HepG2 (cell line): ENCODE results near the gene TMEM223. TPM values are rescaled to one million over a fixed set of nuclear protein-coding genes. Genes with fewer than 3 reads are reported as not detected.

Experiments used
- AHR ChIP-seq: IDR thresholded peaks from 2 replicates; pipeline ENCODE4 v1.6.1; 2018; ENCODE audit warnings: missing genetic modification reagents, missing compliant biosample characterization
- ATF2 ChIP-seq: sonication (generic); formaldehyde crosslinking; IDR thresholded peaks from 2 replicates; pipeline ENCODE4 v1.4.0; 2020; ENCODE audit warnings: missing genetic modification reagents
- CBX2 ChIP-seq, 2 experiments: fragments of 200-600 bp in 1 of 2; sonication (generic); formaldehyde crosslinking in 1 of 2; IDR thresholded peaks; 2 replicates each; pipeline versions ENCODE4 v1.7.0 to v1.8.1; 2018 to 2022; ENCODE audit warnings: low read depth in 2 of 2, low read length in 1 of 2, mild to moderate bottlenecking in 1 of 2, missing genetic modification reagents in 1 of 2
- FOXC1 ChIP-seq: sonication (generic); formaldehyde crosslinking; IDR thresholded peaks from 2 replicates; pipeline ENCODE4 v1.8.0; 2022; ENCODE audit warnings: mild to moderate bottlenecking, missing genetic modification reagents, borderline replicate concordance
- GLI4 ChIP-seq: sonication (generic); formaldehyde crosslinking; IDR thresholded peaks from 2 replicates; pipeline ENCODE4 v1.5.1; 2020; ENCODE audit warnings: missing genetic modification reagents, mild to moderate bottlenecking, moderate library complexity, borderline replicate concordance
- HMGA1 ChIP-seq: sonication (generic); formaldehyde crosslinking; conservative IDR thresholded peaks from 2 replicates; pipeline ENCODE4 v1.4.0; 2020; ENCODE audit warnings: missing genetic modification reagents
- LBX2 ChIP-seq: sonication (generic); formaldehyde crosslinking; IDR thresholded peaks from 2 replicates; pipeline ENCODE4 v1.5.0; 2020; ENCODE audit warnings: missing genetic modification reagents, mild to moderate bottlenecking, borderline replicate concordance
- MAFF ChIP-seq: IDR thresholded peaks from 2 replicates; pipeline ENCODE4 v1.6.1; 2011; ENCODE audit warnings: low read depth, low read length, improper control_type of control experiment
- MED1 ChIP-seq: sonication (generic); formaldehyde crosslinking; IDR thresholded peaks from 2 replicates; pipeline ENCODE4 v1.4.0; 2020; ENCODE audit warnings: missing genetic modification reagents
- MED13 ChIP-seq: sonication (generic); formaldehyde crosslinking; IDR thresholded peaks from 2 replicates; pipeline ENCODE4 v1.5.0; 2020; ENCODE audit warnings: missing genetic modification reagents
- NR2F2 ChIP-seq: IDR thresholded peaks from 2 replicates; pipeline ENCODE4 v1.6.1; 2012; ENCODE audit warnings: low read depth, inconsistent platforms, borderline replicate concordance
- NRL ChIP-seq: sonication (generic); formaldehyde crosslinking; IDR thresholded peaks from 2 replicates; pipeline ENCODE4 v1.5.0; 2020; ENCODE audit warnings: missing genetic modification reagents, mild to moderate bottlenecking, moderate library complexity, borderline replicate concordance
- RAD21 ChIP-seq: fragments of 450-650 bp; formaldehyde crosslinking; IDR thresholded peaks from 2 replicates; pipeline ENCODE4 v1.5.0; 2020; ENCODE audit warnings: mild to moderate bottlenecking
- RFXAP ChIP-seq: sonication (generic); formaldehyde crosslinking; IDR thresholded peaks from 2 replicates; pipeline ENCODE4 v1.4.0; 2020; ENCODE audit warnings: missing genetic modification reagents, borderline replicate concordance
- TAF15 ChIP-seq: fragments of 200-400 bp; formaldehyde crosslinking; IDR thresholded peaks from one replicate; pipeline ENCODE4 v1.6.1; 2018; ENCODE audit warnings: mild to moderate bottlenecking, low read depth, low read length; ENCODE audit not compliant: poor library complexity, severe bottlenecking
- TCF7 ChIP-seq: sonication (generic); IDR thresholded peaks from 2 replicates; pipeline ENCODE4 v1.6.1; 2016; ENCODE audit warnings: antibody characterized with exemption, low read depth
- YEATS4 ChIP-seq: sonication (generic); formaldehyde crosslinking; IDR thresholded peaks from 2 replicates; pipeline ENCODE4 v1.4.0; 2020; ENCODE audit warnings: missing genetic modification reagents, borderline replicate concordance
- ZBTB3 ChIP-seq: sonication (generic); formaldehyde crosslinking; IDR thresholded peaks from 2 replicates; pipeline ENCODE4 v1.4.0; 2020; ENCODE audit warnings: low read depth, mild to moderate bottlenecking, moderate library complexity, missing genetic modification reagents, borderline replicate concordance
- ZKSCAN8 ChIP-seq: IDR thresholded peaks from 2 replicates; pipeline ENCODE4 v1.6.1; 2016; ENCODE audit warnings: borderline replicate concordance, missing genetic modification reagents, missing compliant biosample characterization
- ZNF232 ChIP-seq: sonication (generic); formaldehyde crosslinking; IDR thresholded peaks from 2 replicates; pipeline ENCODE4 v1.4.0; 2020; ENCODE audit warnings: missing genetic modification reagents, borderline replicate concordance
- ZNF234 ChIP-seq: sonication (generic); formaldehyde crosslinking; conservative IDR thresholded peaks from 2 replicates; pipeline ENCODE4 v1.5.1; 2020; ENCODE audit warnings: mild to moderate bottlenecking, missing genetic modification reagents
- ZNF709 ChIP-seq: sonication (generic); formaldehyde crosslinking; IDR thresholded peaks from 2 replicates; pipeline ENCODE4 v1.5.0; 2020; ENCODE audit warnings: mild to moderate bottlenecking, missing genetic modification reagents
- ZNF713 ChIP-seq: sonication (generic); formaldehyde crosslinking; IDR thresholded peaks from 2 replicates; pipeline ENCODE4 v1.4.0; 2020; ENCODE audit warnings: mild to moderate bottlenecking, missing genetic modification reagents
- ZNF83 ChIP-seq: sonication (generic); formaldehyde crosslinking; IDR thresholded peaks from 2 replicates; pipeline ENCODE4 v1.4.0; 2020; ENCODE audit warnings: missing genetic modification reagents, mild to moderate bottlenecking, borderline replicate concordance
- polyA plus RNA-seq, 8 experiments: library from polyadenylated mRNA; depleted of rRNA in 3 of 8; stranded (reverse) in 7 of 8; unstranded in 1 of 8; fragments of >200 nt; fragmentation: Illumina TruSeq in 4 of 8; extraction: Trizol in 4 of 8; gene quantifications; 2 replicates each; pipeline versions ENCODE4 v1.2.1 to v1.2.3, GENCODE V29; 2011 to 2016; ENCODE audit warnings: low read depth in 4 of 8, missing spikeins in 1 of 8, mixed read lengths in 1 of 8; ENCODE audit not compliant: insufficient read depth in 1 of 8
- total RNA-seq, 5 experiments: library from RNA; depleted of rRNA; stranded (reverse); fragments of >200 nt; fragmentation: Illumina TruSeq; extraction: Trizol; gene quantifications; 2 replicates each; pipeline ENCODE4 v1.2.3, GENCODE V29; 2016; ENCODE audit warnings: low read depth in 1 of 5
- TF ChIP-seq, protein P1 (sequence below): IDR thresholded peaks from 2 replicates; pipeline ENCODE4 v1.6.1; 2012; ENCODE audit warnings: low read length, improper control_type of control experiment

Gene TMEM223
- total and polyA plus RNA-seq, 2 of the 13 experiments (the other 11 are each of a cell fraction or from before 2014, with no cell fraction given) = 19.5 to 24.9 TPM

- TF ChIP-seq NRL (CRISPR knock-in tag) = no peak
- TF ChIP-seq LBX2 (CRISPR knock-in tag) = peak; percentile 48; the same call in 1 of the 2 replicates
- no peak for TF ChIP-seq MAFF
- peak; percentile 58; the same call in 1 of the 2 replicates for TF ChIP-seq YEATS4
- no peak for TF ChIP-seq ZNF709 (CRISPR knock-in tag)
- 0 out of 2 replicates have a peak, but pooled peaks have one; percentile 12 for TF ChIP-seq GLI4 (CRISPR knock-in tag)
- no peak for TF ChIP-seq ZNF83 (CRISPR knock-in tag)
- TF ChIP-seq TAF15 = no peak
- no peak for TF ChIP-seq ZBTB3 (CRISPR knock-in tag)
- TF ChIP-seq HMGA1 (CRISPR knock-in tag) = no peak
- no peak for TF ChIP-seq CBX2 (IDR thresholded peaks at IDR 0.05; ENCODE audit: low read depth, low read length)
- no peak for TF ChIP-seq CBX2 (CRISPR knock-in tag; IDR thresholded peaks at IDR 0.05; ENCODE audit: low read depth)
- 0 out of 2 replicates have a peak, but pooled peaks have one; percentile 62 for TF ChIP-seq RFXAP (CRISPR knock-in tag)
- no peak for TF ChIP-seq MED1 (CRISPR knock-in tag)
- no peak for TF ChIP-seq AHR (CRISPR knock-in tag)
- no peak for TF ChIP-seq TCF7
- TF ChIP-seq ATF2 = no peak
- no peak; the same call in 1 of the 2 replicates for TF ChIP-seq RAD21 (CRISPR knock-in tag)
- TF ChIP-seq ZNF713 = no peak
- no peak for TF ChIP-seq ZKSCAN8
- TF ChIP-seq ZNF232 (CRISPR knock-in tag) = no peak; the same call in 1 of the 2 replicates
- TF ChIP-seq FOXC1 (CRISPR knock-in tag) = peak; percentile 72; the same call in 1 of the 2 replicates
- TF ChIP-seq ZNF234 (CRISPR knock-in tag) = no peak
- TF ChIP-seq NR2F2 = no peak
- TF ChIP-seq MED13 (CRISPR knock-in tag) = no peak
- TF ChIP-seq, protein P1, sequence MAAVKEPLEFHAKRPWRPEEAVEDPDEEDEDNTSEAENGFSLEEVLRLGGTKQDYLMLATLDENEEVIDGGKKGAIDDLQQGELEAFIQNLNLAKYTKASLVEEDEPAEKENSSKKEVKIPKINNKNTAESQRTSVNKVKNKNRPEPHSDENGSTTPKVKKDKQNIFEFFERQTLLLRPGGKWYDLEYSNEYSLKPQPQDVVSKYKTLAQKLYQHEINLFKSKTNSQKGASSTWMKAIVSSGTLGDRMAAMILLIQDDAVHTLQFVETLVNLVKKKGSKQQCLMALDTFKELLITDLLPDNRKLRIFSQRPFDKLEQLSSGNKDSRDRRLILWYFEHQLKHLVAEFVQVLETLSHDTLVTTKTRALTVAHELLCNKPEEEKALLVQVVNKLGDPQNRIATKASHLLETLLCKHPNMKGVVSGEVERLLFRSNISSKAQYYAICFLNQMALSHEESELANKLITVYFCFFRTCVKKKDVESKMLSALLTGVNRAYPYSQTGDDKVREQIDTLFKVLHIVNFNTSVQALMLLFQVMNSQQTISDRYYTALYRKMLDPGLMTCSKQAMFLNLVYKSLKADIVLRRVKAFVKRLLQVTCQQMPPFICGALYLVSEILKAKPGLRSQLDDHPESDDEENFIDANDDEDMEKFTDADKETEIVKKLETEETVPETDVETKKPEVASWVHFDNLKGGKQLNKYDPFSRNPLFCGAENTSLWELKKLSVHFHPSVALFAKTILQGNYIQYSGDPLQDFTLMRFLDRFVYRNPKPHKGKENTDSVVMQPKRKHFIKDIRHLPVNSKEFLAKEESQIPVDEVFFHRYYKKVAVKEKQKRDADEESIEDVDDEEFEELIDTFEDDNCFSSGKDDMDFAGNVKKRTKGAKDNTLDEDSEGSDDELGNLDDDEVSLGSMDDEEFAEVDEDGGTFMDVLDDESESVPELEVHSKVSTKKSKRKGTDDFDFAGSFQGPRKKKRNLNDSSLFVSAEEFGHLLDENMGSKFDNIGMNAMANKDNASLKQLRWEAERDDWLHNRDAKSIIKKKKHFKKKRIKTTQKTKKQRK = peak; percentile 87
Observed at GRCh38 chr11:62753736-62754603, 37.8 kb downstream of the TMEM223 start, which contains the start of gene ZBTB3 (continued).
